Endothelial cell of umbilical vein (primary cell): ENCODE measurements around the gene TOLLIP. TPM values are rescaled to one million over a fixed set of nuclear protein-coding genes. Genes with fewer than 3 reads are reported as not detected.
"Not testable (repeated sequence)": the region's sequence is repeated elsewhere in the genome, so short reads cannot be mapped to it uniquely, and the experiment has no call there.

ENCODE experiments used
- BruUV-seq: library from RNA; stranded (reverse); fragments of 400-500 nt; replicated peaks from 2 replicates; lab custom pipeline; 2021; lab: Mats Ljungman, UMichigan
- CTCF ChIA-PET: fragments of 300-600, 350-600 bp; sonication (Branson Sonifier 250); formaldehyde crosslinking; loops from one replicate; lab custom pipeline; 2021; ENCODE audit warnings: antibody characterized with exemption, inconsistent platforms; lab: Charles Lee
- POLR2A ChIA-PET: fragments of 300-600, 350-600 bp; sonication (Branson Sonifier 250); formaldehyde crosslinking; loops from one replicate; lab custom pipeline; 2021; ENCODE audit warnings: antibody characterized with exemption, inconsistent platforms; lab: Charles Lee
- DNase-seq: peaks from one replicate; pipeline ENCODE4 v3.0.0-alpha.2; 2011; ENCODE audit warnings: low read depth, low spot score
- FAIRE-seq: peaks from 2 replicates; lab custom pipeline; 2011; peaks lifted over from hg19 to GRCh38; lab: Jason Lieb, UNC
- H2AFZ ChIP-seq: 2 replicates; pipeline ENCODE4 v1.6.0; 2012; ENCODE audit warnings: low read depth, low read length, control low read depth, inconsistent platforms
- H3K27ac ChIP-seq: 2 replicates; pipeline ENCODE4 v1.5.1; 2011; ENCODE audit warnings: low read depth, mild to moderate bottlenecking, control low read depth, low read length, moderate library complexity; ENCODE audit not compliant: insufficient read depth
- H3K27me3 ChIP-seq, 2 experiments: 2 replicates each; pipeline versions ENCODE4 v1.6.0 to v1.6.1; 2011; ENCODE audit warnings: low read length in 2 of 2, mixed read lengths in 1 of 2; ENCODE audit not compliant: control insufficient read depth in 2 of 2, insufficient read depth in 2 of 2
- H3K36me3 ChIP-seq, 2 experiments: 2 replicates in 1 of 2; 3 replicates in 1 of 2; pipeline ENCODE4 v1.5.1; 2011; ENCODE audit warnings: low read length in 2 of 2, mild to moderate bottlenecking in 1 of 2, moderate library complexity in 1 of 2; ENCODE audit not compliant: control insufficient read depth in 2 of 2, insufficient read depth in 2 of 2; ENCODE audit errors: extremely low read depth in 1 of 2
- H3K4me1 ChIP-seq: 3 replicates; pipeline ENCODE4 v1.5.1; 2011; ENCODE audit warnings: mild to moderate bottlenecking, low read length; ENCODE audit not compliant: control insufficient read depth, insufficient read depth; ENCODE audit errors: extremely low read depth
- H3K4me2 ChIP-seq: 2 replicates; pipeline ENCODE4 v1.6.1; 2011; ENCODE audit warnings: low read length, control low read depth, mixed read lengths; ENCODE audit not compliant: insufficient read depth
- H3K4me3 ChIP-seq, 3 experiments: fragments of 200-600 bp in 1 of 3; sonication (generic), shearing (Covaris generic) in 1 of 3; replicated peaks in 1 of 3; 2 replicates each; pipeline ENCODE4 v1.5.1; 2011 to 2016; ENCODE audit warnings: control low read depth in 3 of 3, low read length in 3 of 3, mild to moderate bottlenecking in 2 of 3, inconsistent platforms in 1 of 3, low read depth in 1 of 3, moderate library complexity in 1 of 3; ENCODE audit not compliant: insufficient read depth in 1 of 3
- H3K79me2 ChIP-seq: 2 replicates; pipeline ENCODE4 v1.6.0; 2012; ENCODE audit warnings: low read length, inconsistent platforms; ENCODE audit not compliant: control insufficient read depth, insufficient read depth
- H3K9ac ChIP-seq: replicated peaks from 2 replicates; pipeline ENCODE3; 2011; ENCODE audit warnings: low read length, control low read depth; ENCODE audit not compliant: insufficient read depth; ENCODE audit errors: extremely low read depth
- H3K9me1 ChIP-seq: replicated peaks from 3 replicates; pipeline ENCODE4 v1.6.0; 2011; ENCODE audit warnings: mild to moderate bottlenecking, low read length; ENCODE audit not compliant: control insufficient read depth, insufficient read depth; ENCODE audit errors: extremely low read depth
- H3K9me3 ChIP-seq: replicated peaks from 2 replicates; pipeline ENCODE4 v1.5.1; 2012; ENCODE audit warnings: low read length, inconsistent platforms; ENCODE audit not compliant: control insufficient read depth, insufficient read depth
- H4K20me1 ChIP-seq: replicated peaks from 2 replicates; pipeline ENCODE3; 2011; ENCODE audit warnings: mild to moderate bottlenecking, low read length; ENCODE audit not compliant: control insufficient read depth, insufficient read depth; ENCODE audit errors: extremely low read depth
- CTCF ChIP-seq, 2 donors: IDR thresholded peaks; 1 replicate in 1 of 2; 2 replicates in 1 of 2; pipeline ENCODE4 v1.5.1; 2011; ENCODE audit warnings: low read length in 2 of 2, mild to moderate bottlenecking in 2 of 2, moderate library complexity in 2 of 2, control low read depth in 1 of 2, inconsistent platforms in 1 of 2, low read depth in 1 of 2; ENCODE audit not compliant: insufficient read depth in 1 of 2; ENCODE audit errors: extremely low read depth in 1 of 2
- EZH2 ChIP-seq: IDR thresholded peaks from 2 replicates; pipeline ENCODE4 v1.6.1; 2012; ENCODE audit warnings: borderline replicate concordance, low read depth, mild to moderate bottlenecking, moderate library complexity, low read length, inconsistent platforms; ENCODE audit not compliant: severe bottlenecking
- FOS ChIP-seq: IDR thresholded peaks from 2 replicates; pipeline ENCODE4 v1.6.1; 2011; ENCODE audit warnings: mild to moderate bottlenecking, low read length, moderate library complexity, borderline replicate concordance; ENCODE audit not compliant: insufficient read depth
- GATA2 ChIP-seq: IDR thresholded peaks from 2 replicates; pipeline ENCODE4 v1.7.0; 2011; ENCODE audit warnings: low read depth, mild to moderate bottlenecking, moderate library complexity, mixed read lengths, low read length; ENCODE audit not compliant: insufficient read length, insufficient read depth
- JUN ChIP-seq: IDR thresholded peaks from 2 replicates; pipeline ENCODE4 v1.6.1; 2011; ENCODE audit warnings: borderline replicate concordance, low read depth; ENCODE audit not compliant: insufficient read length, insufficient read depth
- MAX ChIP-seq: IDR thresholded peaks from 2 replicates; pipeline ENCODE4 v1.6.1; 2011; ENCODE audit not compliant: insufficient read depth, insufficient read length
- MYC ChIP-seq: IDR thresholded peaks from one replicate; pipeline ENCODE4 v1.6.1; 2011; ENCODE audit warnings: mild to moderate bottlenecking, low read depth, low read length
- POLR2A ChIP-seq: IDR thresholded peaks from 2 replicates; pipeline ENCODE4 v1.6.1; 2012; ENCODE audit warnings: low read depth, mild to moderate bottlenecking, control low read depth, low read length
- POLR2AphosphoS5 ChIP-seq: IDR thresholded peaks from 2 replicates; pipeline ENCODE4 v1.6.1; 2012; ENCODE audit warnings: low read depth, mild to moderate bottlenecking, control low read depth, low read length, moderate library complexity; ENCODE audit not compliant: insufficient read depth
- dilution Hi-C: fragments of 300-500 bp; cut with MboI; formaldehyde crosslinking; loops from one replicate; pipeline ENCODE4 v1.15.0; 2019; ENCODE audit warnings: low sequenced_read_pairs; ENCODE audit not compliant: extremely low pct_ligation_motif_present
- intact Hi-C: fragments of 100-400 bp; cut with micrococcal nuclease; formaldehyde crosslinking; loops from one replicate; pipeline ENCODE4 v1.10.0; 2022
- polyA plus RNA-seq, 4 experiments: library from polyadenylated mRNA; depleted of rRNA in 3 of 4; stranded (reverse) in 3 of 4; unstranded in 1 of 4; fragments of >200 nt; gene quantifications; 2 replicates each; pipeline versions ENCODE4 v1.2.1 to v1.2.3, GENCODE V29; 2011 to 2012; ENCODE audit warnings: missing spikeins in 1 of 4
- total RNA-seq: library from RNA; stranded (reverse); gene quantifications from 2 replicates; pipeline ENCODE4 v1.2.3, GENCODE V29; 2021

TOLLIP gene
- total and polyA plus RNA-seq, 2 donors (not counting 3 experiments of a cell fraction or from before 2014, with no cell fraction given) = 49.6 to 64.8 TPM

- H3K9me3 ChIP-seq, H3K27me3 ChIP-seq, H3K9me1 ChIP-seq, H3K4me2 ChIP-seq, H3K36me3 ChIP-seq, dilution Hi-C loops, BruUV-seq, H2AFZ ChIP-seq, H4K20me1 ChIP-seq, FAIRE-seq, CTCF ChIA-PET, POLR2A ChIA-PET, DNase-seq, H3K4me3 ChIP-seq, H3K79me2 ChIP-seq, H3K4me1 ChIP-seq, H3K27ac ChIP-seq, H3K9ac ChIP-seq, intact Hi-C loops: not testable (repeated sequence)
Measured at GRCh38 chr11:1347411-1347999, 38.1 kb upstream of the TOLLIP start.

GRCh38 chr11:1346669-1347390, 37.4 kb upstream of the TOLLIP start:
- Histone ChIP-seq H3K36me3 (no peaks in the 10 kb centered on the region), H3K4me2 (no peak overlapping the region), H3K4me3 (no peak overlapping the region), H3K4me1 (no peaks in the 10 kb centered on the region), H3K9me3 (no peaks in the 10 kb centered on the region), H3K27me3 (no peaks in the 10 kb centered on the region), H3K79me2 (no peaks in the 10 kb centered on the region), H4K20me1 (no peaks in the 10 kb centered on the region), H2AFZ (no peak overlapping the region), H3K9ac (no peak overlapping the region), H3K9me1 (no peaks in the 10 kb centered on the region), H3K27ac (no peak overlapping the region)
- FAIRE-seq = no peak
- ChIA-PET CTCF (no interaction called here), POLR2A (no interaction called here)
- BruUV-seq = no TSS peak
- no peak for DNase-seq
- dilution Hi-C loops = no loop called here
- intact Hi-C loops = no loop called here
- TF ChIP-seq MAX = no peak
- TF ChIP-seq FOS = no peak
- no peak for TF ChIP-seq POLR2AphosphoS5
- no peak for TF ChIP-seq CTCF (IDR thresholded peaks at IDR 0.05; ENCODE audit: extremely low read depth in 1 of 2, insufficient read depth in 1 of 2, low read depth in 1 of 2, low read length in 2 of 2)
- TF ChIP-seq POLR2A = no peak
- no peak for TF ChIP-seq JUN
- TF ChIP-seq GATA2 = no peak
- no peak for TF ChIP-seq MYC
- no peak for TF ChIP-seq EZH2
